OCI-LY3 (cell line): ENCODE measurements around the gene ANKRD10.

Experiments used
- H2AFZ ChIP-seq: fragments of 200-600, 300-600 bp; shearing (Covaris generic); 2 replicates; pipeline ENCODE4 v1.6.0; 2014; ENCODE audit warnings: antibody characterized with exemption, low read depth, low read length
- H3K27ac ChIP-seq: fragments of 200-600, 300-600 bp; sonication (generic); 2 replicates; pipeline ENCODE4 v1.5.1; 2014; ENCODE audit warnings: mild to moderate bottlenecking, low read length, moderate library complexity, mixed read lengths
- H3K27me3 ChIP-seq: fragments of 200-600, 300-600 bp; sonication (generic); 2 replicates; pipeline ENCODE4 v1.6.1; 2014; ENCODE audit warnings: low read depth, low read length, mixed read lengths
- H3K36me3 ChIP-seq: fragments of 200-600, 300-600 bp; sonication (generic); replicated peaks from 2 replicates; pipeline ENCODE3; 2014; ENCODE audit warnings: low read depth, low read length, mixed read lengths
- H3K4me1 ChIP-seq: fragments of 300-600, 200-600 bp; sonication (generic); 2 replicates; pipeline ENCODE4 v1.6.1; 2014; ENCODE audit warnings: low read length, mixed read lengths
- H3K4me2 ChIP-seq: fragments of 200-600, 300-600 bp; sonication (generic); 2 replicates; pipeline ENCODE4 v1.6.1; 2014; ENCODE audit warnings: low read length, mixed read lengths
- H3K4me3 ChIP-seq: fragments of 300-600, 200-600 bp; sonication (generic); 2 replicates; pipeline ENCODE4 v1.5.1; 2014; ENCODE audit warnings: antibody characterized with exemption, mild to moderate bottlenecking, low read length, moderate library complexity
- H3K79me2 ChIP-seq: fragments of 300-600, 200-600 bp; shearing (Covaris generic); 2 replicates; pipeline ENCODE4 v1.6.1; 2014; ENCODE audit warnings: mild to moderate bottlenecking, low read length, mixed read lengths
- H3K9ac ChIP-seq: fragments of 300-600, 200-600 bp; shearing (Covaris generic); 2 replicates; pipeline ENCODE4 v1.6.0; 2014; ENCODE audit warnings: mild to moderate bottlenecking, low read length, moderate library complexity
- H3K9me3 ChIP-seq: fragments of 200-600, 300-600 bp; shearing (Covaris generic); 2 replicates; pipeline ENCODE4 v1.6.1; 2014; ENCODE audit warnings: low read length, mixed read lengths; ENCODE audit not compliant: insufficient read depth
- H4K20me1 ChIP-seq: fragments of 200-600, 300-600 bp; sonication (generic); 2 replicates; pipeline ENCODE4 v1.6.1; 2016; ENCODE audit warnings: low read length, mixed read lengths; ENCODE audit not compliant: insufficient read depth
- EZH2phosphoT487 ChIP-seq: fragments of 200-600 bp; shearing (Covaris generic); IDR thresholded peaks from 2 replicates; pipeline ENCODE4 v1.6.1; 2018; ENCODE audit warnings: antibody characterized with exemption, mixed run types, low read depth
- TF ChIP-seq, protein P1 (sequence below): fragments of 200-600, 300-600 bp; sonication (generic); IDR thresholded peaks from 2 replicates; pipeline ENCODE4 v1.5.1; 2014; ENCODE audit warnings: antibody characterized with exemption, low read length, low read depth

Gene ANKRD10

DNA sequence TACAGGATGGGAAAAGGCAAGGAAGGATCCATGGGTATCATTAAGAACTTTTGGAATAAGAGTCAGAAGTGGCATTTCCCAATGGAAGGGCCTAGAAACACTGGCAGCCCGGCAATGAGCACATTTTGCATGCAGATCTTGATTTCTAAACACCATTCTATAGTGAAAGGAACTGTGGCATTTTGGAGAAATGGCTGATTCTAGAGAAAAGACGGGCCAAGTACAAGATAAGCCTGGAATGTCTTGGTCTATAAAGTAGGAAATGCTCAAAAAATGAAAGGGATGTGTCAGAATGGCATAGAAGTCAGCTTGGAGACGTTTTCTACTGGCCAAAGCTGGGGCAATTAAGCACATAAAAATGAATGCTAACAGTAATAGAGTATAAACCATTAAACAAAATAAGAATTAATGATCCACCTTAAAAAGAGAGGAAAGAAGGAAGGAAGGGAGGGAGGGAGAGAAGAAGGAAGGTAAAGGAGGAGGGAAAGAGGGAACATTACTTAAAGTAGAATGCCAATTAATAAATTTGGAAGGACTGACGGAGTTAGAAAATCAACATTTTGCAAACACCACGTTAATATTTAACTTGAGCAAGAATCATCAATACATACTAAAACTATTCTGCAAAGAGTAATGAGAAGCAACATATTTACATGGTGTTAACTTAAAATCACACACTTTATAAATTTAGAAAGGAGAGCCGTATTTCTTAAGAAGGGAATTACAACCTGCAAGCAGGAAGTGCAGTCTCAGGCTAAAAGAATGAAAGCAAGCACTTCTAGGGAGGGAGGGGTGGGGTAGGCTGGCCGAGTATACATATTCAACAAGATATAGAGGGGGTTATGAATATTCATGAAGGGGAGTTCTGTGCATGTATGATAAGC, 78.9 kb downstream of the ANKRD10 start:
- peaks cover 40% of the 10 kb centered on the region for H3K27me3 ChIP-seq
- 0 out of 2 replicates have a peak overlapping the region, but pooled peaks have one; percentile 9 for H2AFZ ChIP-seq
- no peak overlapping the region for H3K4me2 ChIP-seq
- H4K20me1 ChIP-seq: no peaks in the 10 kb centered on the region
- no peak for TF ChIP-seq EZH2phosphoT487
- TF ChIP-seq, protein P1, sequence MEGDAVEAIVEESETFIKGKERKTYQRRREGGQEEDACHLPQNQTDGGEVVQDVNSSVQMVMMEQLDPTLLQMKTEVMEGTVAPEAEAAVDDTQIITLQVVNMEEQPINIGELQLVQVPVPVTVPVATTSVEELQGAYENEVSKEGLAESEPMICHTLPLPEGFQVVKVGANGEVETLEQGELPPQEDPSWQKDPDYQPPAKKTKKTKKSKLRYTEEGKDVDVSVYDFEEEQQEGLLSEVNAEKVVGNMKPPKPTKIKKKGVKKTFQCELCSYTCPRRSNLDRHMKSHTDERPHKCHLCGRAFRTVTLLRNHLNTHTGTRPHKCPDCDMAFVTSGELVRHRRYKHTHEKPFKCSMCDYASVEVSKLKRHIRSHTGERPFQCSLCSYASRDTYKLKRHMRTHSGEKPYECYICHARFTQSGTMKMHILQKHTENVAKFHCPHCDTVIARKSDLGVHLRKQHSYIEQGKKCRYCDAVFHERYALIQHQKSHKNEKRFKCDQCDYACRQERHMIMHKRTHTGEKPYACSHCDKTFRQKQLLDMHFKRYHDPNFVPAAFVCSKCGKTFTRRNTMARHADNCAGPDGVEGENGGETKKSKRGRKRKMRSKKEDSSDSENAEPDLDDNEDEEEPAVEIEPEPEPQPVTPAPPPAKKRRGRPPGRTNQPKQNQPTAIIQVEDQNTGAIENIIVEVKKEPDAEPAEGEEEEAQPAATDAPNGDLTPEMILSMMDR: no peak
- H3K4me3 ChIP-seq: no peak overlapping the region
- no peaks in the 10 kb centered on the region for H3K4me1 ChIP-seq
- H3K36me3 ChIP-seq: no peaks in the 10 kb centered on the region
- H3K79me2 ChIP-seq: no peaks in the 10 kb centered on the region
- no peak overlapping the region for H3K27ac ChIP-seq
- H3K9ac ChIP-seq: no peak overlapping the region
- no peaks in the 10 kb centered on the region for H3K9me3 ChIP-seq

DNA sequence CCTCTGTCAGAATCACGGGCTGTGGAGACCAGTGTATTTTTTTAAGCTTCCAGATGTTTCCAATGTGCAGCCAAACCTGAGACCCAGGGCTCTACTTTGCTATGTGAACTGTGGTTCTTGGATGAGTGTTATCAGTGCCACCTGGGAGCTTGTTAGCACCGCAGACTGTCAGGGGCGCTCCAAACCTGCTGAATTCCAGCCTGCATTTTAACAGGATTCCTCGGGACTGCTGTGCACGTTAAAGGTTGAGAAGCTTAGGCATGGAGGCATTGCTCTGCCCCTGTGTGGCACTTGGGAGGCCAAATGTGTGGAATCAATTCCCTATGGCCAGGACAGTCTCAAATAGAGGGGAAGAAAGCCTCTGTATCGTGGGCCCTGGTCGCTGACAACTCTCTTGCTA, 80.3 kb downstream of the ANKRD10 start:
- Histone ChIP-seq H3K9me3 (no peaks in the 10 kb centered on the region), H3K27me3 (peaks cover 37% of the 10 kb centered on the region), H4K20me1 (no peaks in the 10 kb centered on the region), H2AFZ (no peak overlapping the region), H3K27ac (no peak overlapping the region), H3K9ac (no peak overlapping the region), H3K36me3 (no peaks in the 10 kb centered on the region), H3K79me2 (no peaks in the 10 kb centered on the region), H3K4me3 (no peak overlapping the region), H3K4me2 (no peak overlapping the region), H3K4me1 (no peaks in the 10 kb centered on the region)
- TF ChIP-seq EZH2phosphoT487: no peak
- TF ChIP-seq, protein P1: no peak

DNA sequence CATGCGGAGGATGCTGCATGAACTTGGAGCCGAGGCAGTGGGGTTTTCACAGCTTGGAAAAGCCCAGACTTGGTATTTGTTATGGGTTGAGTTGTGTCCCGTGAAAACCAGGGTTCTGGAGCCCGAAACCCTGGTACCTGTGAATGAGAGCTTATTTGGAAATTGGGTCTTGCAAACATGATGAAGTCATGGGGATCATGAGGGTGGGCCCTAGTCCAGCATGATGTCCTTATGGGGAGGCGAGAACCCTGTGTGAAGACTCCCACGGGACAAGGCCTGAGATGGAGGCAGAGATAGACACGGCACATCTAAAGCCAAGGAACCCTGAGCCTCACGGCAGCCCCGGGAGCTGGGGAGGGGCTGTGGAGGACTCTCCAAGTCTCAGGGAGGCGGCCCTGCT, 82.3 kb downstream of the ANKRD10 start:
- H3K79me2 ChIP-seq: no peaks in the 10 kb centered on the region
- no peaks in the 10 kb centered on the region for H3K36me3 ChIP-seq
- H2AFZ ChIP-seq: no peak overlapping the region
- H4K20me1 ChIP-seq: no peaks in the 10 kb centered on the region
- no peak overlapping the region for H3K4me2 ChIP-seq
- H3K27ac ChIP-seq: no peak overlapping the region
- no peaks in the 10 kb centered on the region for H3K9me3 ChIP-seq
- H3K4me1 ChIP-seq: peaks cover under 1% of the 10 kb centered on the region; the same call in 1 of the 2 replicates
- peaks cover 32% of the 10 kb centered on the region for H3K27me3 ChIP-seq
- H3K4me3 ChIP-seq: no peak overlapping the region
- TF ChIP-seq EZH2phosphoT487: no peak
- TF ChIP-seq, protein P1: no peak
- H3K9ac ChIP-seq: no peak overlapping the region

DNA sequence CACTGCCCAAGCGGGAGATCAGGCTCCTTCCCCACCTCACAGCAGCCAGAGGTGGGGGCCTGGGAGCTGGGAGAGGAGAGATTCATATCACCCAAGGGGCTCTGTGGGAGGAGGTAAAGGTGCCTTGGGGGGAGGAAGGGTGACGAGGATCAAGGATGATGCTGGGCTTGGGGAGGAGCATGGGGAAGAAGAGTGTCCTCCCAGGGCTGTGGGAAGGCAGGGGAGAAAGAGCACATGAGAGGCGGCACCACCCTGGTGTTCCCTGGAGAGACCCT, 82.7 kb downstream of the ANKRD10 start:
- Histone ChIP-seq H3K27me3 (peaks cover 32% of the 10 kb centered on the region), H3K36me3 (no peaks in the 10 kb centered on the region), H3K79me2 (no peaks in the 10 kb centered on the region), H3K9me3 (no peaks in the 10 kb centered on the region), H4K20me1 (no peaks in the 10 kb centered on the region), H3K4me3 (no peak overlapping the region), H3K9ac (no peak overlapping the region), H3K4me2 (no peak overlapping the region), H3K4me1 (peaks cover 4% of the 10 kb centered on the region; the same call in 1 of the 2 replicates), H3K27ac (no peak overlapping the region), H2AFZ (no peak overlapping the region)
- TF ChIP-seq, protein P1: no peak
- no peak for TF ChIP-seq EZH2phosphoT487
